Vagina (tissue), 2 donors: Measurements from ENCODE around the gene FAIM2.

Experiments
- CTCF ChIP-seq, 3 experiments: fragments of 450-650 bp in 2 of 3; fragments of 200-600 bp in 1 of 3; sonication (generic) in 1 of 3; IDR thresholded peaks; one replicate each; pipeline ENCODE4 v1.5.1; 2017 to 2019; ENCODE audit warnings: antibody characterized with exemption in 3 of 3, mild to moderate bottlenecking in 2 of 3, moderate library complexity in 2 of 3
- POLR2A ChIP-seq, 2 donors: fragments of 450-650 bp; IDR thresholded peaks; one replicate each; pipeline ENCODE4 v1.6.1; 2017; ENCODE audit warnings: antibody characterized with exemption in 2 of 2, mild to moderate bottlenecking in 2 of 2, moderate library complexity in 2 of 2
- POLR2AphosphoS5 ChIP-seq, 2 donors: sonication (generic); formaldehyde crosslinking; IDR thresholded peaks; one replicate each; pipeline ENCODE4 v1.9.0; 2017; ENCODE audit warnings: antibody characterized with exemption in 2 of 2, mild to moderate bottlenecking in 2 of 2, low read depth in 1 of 2; ENCODE audit not compliant: insufficient read depth in 1 of 2

- no peak for TF ChIP-seq POLR2AphosphoS5 (IDR thresholded peaks at IDR 0.05; ENCODE audit: insufficient read depth in 1 of 2, low read depth in 1 of 2)
- no peak for TF ChIP-seq POLR2A (IDR thresholded peaks at IDR 0.05)
- no peak for TF ChIP-seq CTCF (IDR thresholded peaks at IDR 0.05)
Measured at GRCh38 chr12:49903351-49903699, 375 bp downstream of the FAIM2 start.
